Keratinocyte (primary cell): ENCODE measurements around the gene EBF4. TPM values are rescaled to one million over a fixed set of nuclear protein-coding genes. Genes with fewer than 3 reads are reported as not detected.

Source experiments
- DNase-seq: peaks from one replicate; pipeline ENCODE4 v3.0.0-alpha.2; 2011; ENCODE audit warnings: low read depth, missing footprints, low spot score
- FAIRE-seq: peaks from 2 replicates; lab custom pipeline; 2011; peaks lifted over from hg19 to GRCh38; lab: Jason Lieb, UNC
- H2AFZ ChIP-seq: 2 replicates; pipeline ENCODE4 v1.6.0; 2012; ENCODE audit warnings: low read length, control low read depth, inconsistent platforms; ENCODE audit not compliant: control insufficient read depth
- H3K27ac ChIP-seq: 2 replicates; pipeline ENCODE4 v1.5.1; 2011; ENCODE audit warnings: low read length; ENCODE audit not compliant: control insufficient read depth, insufficient read depth
- H3K27me3 ChIP-seq: 3 replicates; pipeline ENCODE4 v1.6.0; 2011; ENCODE audit warnings: low read length; ENCODE audit not compliant: control insufficient read depth, insufficient read depth; ENCODE audit errors: extremely low read depth
- H3K36me3 ChIP-seq, 2 experiments: 2 replicates in 1 of 2; 3 replicates in 1 of 2; pipeline ENCODE4 v1.5.1; 2011; ENCODE audit warnings: low read length in 2 of 2, mild to moderate bottlenecking in 1 of 2; ENCODE audit not compliant: control insufficient read depth in 2 of 2, insufficient read depth in 2 of 2; ENCODE audit errors: extremely low read depth in 1 of 2
- H3K4me1 ChIP-seq: 3 replicates; pipeline ENCODE4 v1.5.1; 2011; ENCODE audit warnings: low read length; ENCODE audit not compliant: control insufficient read depth, insufficient read depth; ENCODE audit errors: extremely low read depth
- H3K4me2 ChIP-seq: 3 replicates; pipeline ENCODE4 v1.6.0; 2011; ENCODE audit warnings: low read depth, low read length; ENCODE audit not compliant: control insufficient read depth, insufficient read depth; ENCODE audit errors: extremely low read depth
- H3K4me3 ChIP-seq, 3 experiments: fragments of 200-600 bp in 1 of 3; sonication (generic) in 1 of 3; 2 replicates in 2 of 3; 3 replicates in 1 of 3; pipeline ENCODE4 v1.5.1; 2011 to 2016; ENCODE audit warnings: low read length in 3 of 3, mild to moderate bottlenecking in 3 of 3, control low read depth in 2 of 3, inconsistent platforms in 1 of 3, low read depth in 1 of 3, mixed read lengths in 1 of 3, mixed run types in 1 of 3, moderate library complexity in 1 of 3; ENCODE audit not compliant: control insufficient read depth in 2 of 3, insufficient read depth in 2 of 3; ENCODE audit errors: extremely low read depth in 1 of 3
- H3K79me2 ChIP-seq: 2 replicates; pipeline ENCODE4 v1.6.0; 2012; ENCODE audit warnings: low read length; ENCODE audit not compliant: control insufficient read depth, insufficient read depth
- H3K9ac ChIP-seq: 3 replicates; pipeline ENCODE4 v1.6.0; 2011; ENCODE audit warnings: low read length; ENCODE audit not compliant: control insufficient read depth, insufficient read depth; ENCODE audit errors: extremely low read depth
- H3K9me1 ChIP-seq: 3 replicates; pipeline ENCODE4 v1.6.0; 2011; ENCODE audit warnings: low read length; ENCODE audit not compliant: control insufficient read depth, insufficient read depth; ENCODE audit errors: extremely low read depth
- H3K9me3 ChIP-seq: 2 replicates; pipeline ENCODE4 v1.5.1; 2012; ENCODE audit warnings: low read depth, low read length; ENCODE audit not compliant: control insufficient read depth
- H4K20me1 ChIP-seq: 3 replicates; pipeline ENCODE4 v1.6.0; 2011; ENCODE audit warnings: low read length; ENCODE audit not compliant: control insufficient read depth, insufficient read depth; ENCODE audit errors: extremely low read depth
- EZH2 ChIP-seq: IDR thresholded peaks from one replicate; pipeline ENCODE4 v1.6.1; 2012; ENCODE audit warnings: inconsistent platforms, mild to moderate bottlenecking, low read length, moderate library complexity
- dilution Hi-C: fragments of 300-500 bp; cut with MboI; formaldehyde crosslinking; loops from one replicate; pipeline ENCODE4 v1.7.0; 2020; ENCODE audit warnings: low sequenced_read_pairs; ENCODE audit not compliant: extremely low pct_ligation_motif_present
- polyA plus RNA-seq, 5 experiments: library from polyadenylated mRNA; depleted of rRNA in 3 of 5; stranded (reverse) in 3 of 5; stranded (forward) in 1 of 5; unstranded in 1 of 5; fragments of >200 nt; gene quantifications; 1 replicate in 1 of 5; 2 replicates in 3 of 5; 3 replicates in 1 of 5; pipeline versions ENCODE4 v1.2.1 to v1.2.3, GENCODE V29; 2011 to 2012; ENCODE audit warnings: missing spikeins in 2 of 5, low read depth in 1 of 5, low replicate concordance in 1 of 5
- TF ChIP-seq, protein P1 (sequence below), 3 experiments: IDR thresholded peaks in 1 of 3; conservative IDR thresholded peaks in 1 of 3; optimal IDR thresholded peaks in 1 of 3; 2 replicates in 2 of 3; 3 replicates in 1 of 3; pipeline versions ENCODE3 to v1.5.1; 2011; ENCODE audit warnings: low read length in 3 of 3, mild to moderate bottlenecking in 3 of 3, moderate library complexity in 2 of 3, control low read depth in 1 of 3, inconsistent platforms in 1 of 3; ENCODE audit not compliant: insufficient read depth in 2 of 3; ENCODE audit errors: extremely low read depth in 1 of 3

The EBF4 gene
- polyA plus RNA-seq, 1 donor (not counting 4 experiments of a cell fraction or from before 2014, with no cell fraction given): not detected

DNA sequence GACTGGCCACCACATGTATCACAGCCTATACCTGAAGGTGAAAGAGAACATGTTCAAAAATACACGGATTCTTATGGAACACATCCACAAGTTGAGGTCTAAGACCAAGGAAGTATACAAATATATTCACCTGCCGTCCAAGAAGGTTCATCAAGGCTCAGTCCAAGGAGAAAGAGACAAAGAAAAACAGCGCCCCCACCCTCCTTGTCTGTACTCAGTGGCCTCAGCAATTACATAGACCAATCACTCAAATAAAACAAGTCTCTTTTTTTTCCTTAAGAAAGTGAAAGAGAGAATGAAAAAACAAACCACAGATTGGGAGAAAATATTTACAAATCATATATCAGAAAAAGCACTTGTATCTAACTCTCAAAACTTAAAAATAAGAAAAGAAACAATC is 88.4 kb downstream of the EBF4 start:
- H3K36me3 ChIP-seq: no peaks in the 10 kb centered on the region
- dilution Hi-C loops: no loop called here
- no peaks in the 10 kb centered on the region for H3K4me1 ChIP-seq
- H4K20me1 ChIP-seq: no peaks in the 10 kb centered on the region
- no peak for TF ChIP-seq EZH2
- TF ChIP-seq, protein P1, sequence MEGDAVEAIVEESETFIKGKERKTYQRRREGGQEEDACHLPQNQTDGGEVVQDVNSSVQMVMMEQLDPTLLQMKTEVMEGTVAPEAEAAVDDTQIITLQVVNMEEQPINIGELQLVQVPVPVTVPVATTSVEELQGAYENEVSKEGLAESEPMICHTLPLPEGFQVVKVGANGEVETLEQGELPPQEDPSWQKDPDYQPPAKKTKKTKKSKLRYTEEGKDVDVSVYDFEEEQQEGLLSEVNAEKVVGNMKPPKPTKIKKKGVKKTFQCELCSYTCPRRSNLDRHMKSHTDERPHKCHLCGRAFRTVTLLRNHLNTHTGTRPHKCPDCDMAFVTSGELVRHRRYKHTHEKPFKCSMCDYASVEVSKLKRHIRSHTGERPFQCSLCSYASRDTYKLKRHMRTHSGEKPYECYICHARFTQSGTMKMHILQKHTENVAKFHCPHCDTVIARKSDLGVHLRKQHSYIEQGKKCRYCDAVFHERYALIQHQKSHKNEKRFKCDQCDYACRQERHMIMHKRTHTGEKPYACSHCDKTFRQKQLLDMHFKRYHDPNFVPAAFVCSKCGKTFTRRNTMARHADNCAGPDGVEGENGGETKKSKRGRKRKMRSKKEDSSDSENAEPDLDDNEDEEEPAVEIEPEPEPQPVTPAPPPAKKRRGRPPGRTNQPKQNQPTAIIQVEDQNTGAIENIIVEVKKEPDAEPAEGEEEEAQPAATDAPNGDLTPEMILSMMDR (optimal IDR thresholded peaks at IDR 0.05 in 1 of 3, IDR thresholded peaks at IDR 0.05 in 1 of 3, conservative IDR thresholded peaks at IDR 0.05 in 1 of 3; ENCODE audit: extremely low read depth in 1 of 3, insufficient read depth in 2 of 3, low read length in 3 of 3): no peak
- H2AFZ ChIP-seq: no peak overlapping the region
- no peak overlapping the region for H3K27ac ChIP-seq
- no peaks in the 10 kb centered on the region for H3K9me1 ChIP-seq
- no peaks in the 10 kb centered on the region for H3K27me3 ChIP-seq
- no peak overlapping the region for H3K4me2 ChIP-seq
- no peaks in the 10 kb centered on the region for H3K79me2 ChIP-seq
- DNase-seq (no peak), FAIRE-seq (no peak)
- H3K9me3 ChIP-seq: no peaks in the 10 kb centered on the region
- no peak overlapping the region for H3K9ac ChIP-seq
- no peak overlapping the region for H3K4me3 ChIP-seq

DNA sequence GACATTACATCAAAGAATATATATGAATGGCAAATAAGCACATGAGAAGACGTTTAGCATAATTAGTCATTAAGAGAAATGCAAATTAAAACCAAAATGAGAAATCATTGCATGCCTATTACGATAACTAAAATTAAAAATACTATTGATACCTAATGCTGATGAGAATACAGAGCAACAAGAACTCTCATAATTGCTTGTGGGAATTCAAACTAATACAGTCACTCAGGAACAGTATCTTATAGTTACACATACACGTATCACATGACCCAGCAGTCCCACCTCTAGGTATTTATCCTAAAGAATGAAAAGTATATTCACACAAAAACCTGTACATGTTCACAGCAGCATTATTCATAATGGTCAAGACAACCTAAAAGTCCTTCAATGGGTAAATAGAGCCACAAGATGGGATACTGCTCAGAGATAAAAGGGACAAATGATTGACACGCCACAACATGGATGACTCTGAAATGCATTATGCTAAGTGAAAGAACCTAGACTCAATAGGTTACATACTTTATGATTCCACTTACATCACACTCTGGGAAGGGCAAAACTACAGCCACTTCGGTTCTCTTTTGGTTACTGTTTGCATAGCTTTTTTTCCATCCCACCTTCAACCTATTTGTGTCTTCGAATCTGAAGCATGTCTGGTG is 91.5 kb downstream of the EBF4 start:
- Histone ChIP-seq H3K36me3 (no peaks in the 10 kb centered on the region), H3K79me2 (no peaks in the 10 kb centered on the region), H3K4me1 (no peaks in the 10 kb centered on the region), H2AFZ (no peak overlapping the region), H3K4me2 (no peak overlapping the region), H3K27me3 (no peaks in the 10 kb centered on the region), H3K27ac (no peak overlapping the region), H3K9me3 (no peaks in the 10 kb centered on the region), H3K4me3 (no peak overlapping the region), H4K20me1 (no peaks in the 10 kb centered on the region), H3K9me1 (no peaks in the 10 kb centered on the region), H3K9ac (no peak overlapping the region)
- DNase-seq: no peak
- no peak for FAIRE-seq
- TF ChIP-seq, protein P1 (optimal IDR thresholded peaks at IDR 0.05 in 1 of 3, IDR thresholded peaks at IDR 0.05 in 1 of 3, conservative IDR thresholded peaks at IDR 0.05 in 1 of 3; ENCODE audit: extremely low read depth in 1 of 3, insufficient read depth in 2 of 3, low read length in 3 of 3): no peak
- no peak for TF ChIP-seq EZH2
- dilution Hi-C loops: no loop called here
